Cerebellar nuclear complex (tissue), 1 donor: Measurements from ENCODE around the gene SLC23A2.
"Not testable (repeated sequence)": the region's sequence is repeated elsewhere in the genome, so short reads cannot be mapped to it uniquely, and the experiment has no call there.

Experiments used
- DNase-seq, 2 experiments: peaks; one replicate each; lab custom pipeline; 2025; lab: John Stamatoyannopoulos, UW

SLC23A2 gene

DNA sequence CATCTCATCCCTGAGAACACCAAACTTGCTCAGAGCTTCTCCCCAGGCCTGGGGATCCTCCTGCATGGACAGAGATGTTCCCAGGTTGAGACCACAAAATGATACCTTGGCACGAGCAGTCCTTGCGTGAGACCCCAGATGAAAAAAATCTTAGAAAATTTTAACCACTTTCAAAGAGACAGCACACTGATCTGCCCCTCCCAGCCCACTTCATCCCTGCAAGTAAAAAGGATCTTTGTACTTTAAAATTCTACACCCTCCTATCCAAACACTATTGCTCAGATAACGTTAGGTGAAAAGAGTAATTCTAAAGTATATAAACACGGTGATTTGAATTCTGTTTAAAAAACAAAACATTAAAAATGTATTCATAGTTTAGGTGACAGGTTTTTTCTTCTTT, 98.5 kb downstream of the SLC23A2 start:
- no peak for DNase-seq

GRCh38 chr20:4901031-4901818, 100.1 kb downstream of the SLC23A2 start:
- DNase-seq, result no peak

- no peak for DNase-seq
Measured at GRCh38 chr20:4898282-4899244, 102.7 kb downstream of the SLC23A2 start.

DNA sequence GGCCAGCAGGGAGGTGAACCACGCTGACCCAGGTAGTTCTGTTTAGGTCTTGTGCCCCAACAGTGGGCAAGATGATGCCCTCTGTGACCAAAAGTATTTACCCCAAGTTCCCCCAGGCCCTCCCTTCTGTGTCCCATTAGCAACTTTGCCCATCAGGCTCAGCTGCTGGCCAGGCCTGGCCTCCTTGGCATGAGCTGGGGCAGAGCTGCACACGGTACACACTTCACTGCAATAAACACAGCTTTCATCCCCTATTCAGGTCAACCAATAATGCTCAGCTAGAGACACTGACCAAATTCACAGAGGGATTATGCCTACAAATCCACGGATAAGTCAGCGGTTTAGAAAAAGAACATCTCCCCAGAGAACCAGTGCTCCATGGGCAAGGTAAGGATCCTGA, 103.7 kb downstream of the SLC23A2 start:
- DNase-seq, result no peak

DNA sequence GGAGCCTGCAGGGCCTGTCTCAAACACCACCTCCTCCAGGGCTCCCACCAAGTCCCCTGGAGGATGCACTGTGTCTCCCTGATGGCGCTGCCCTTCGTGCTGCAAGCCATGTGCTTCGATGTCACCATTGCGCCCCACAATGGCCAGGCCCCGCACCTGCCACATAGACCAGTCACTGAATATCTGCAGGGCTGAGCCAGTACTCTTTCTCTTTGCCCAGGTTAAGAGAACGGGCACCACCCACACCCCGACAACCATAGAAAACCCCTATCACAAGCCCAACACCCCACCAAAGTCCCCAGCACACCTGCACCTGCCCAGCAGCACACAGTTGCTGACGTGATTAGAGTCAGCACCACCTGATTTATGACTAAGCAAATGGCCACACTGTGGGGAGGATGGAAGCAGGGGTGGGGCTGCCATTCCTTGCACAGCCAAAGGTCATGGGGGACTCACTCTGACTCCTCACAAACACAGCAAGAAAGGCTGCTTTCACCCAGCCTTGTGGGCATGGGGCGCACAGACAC, 104.3 kb downstream of the SLC23A2 start:
- DNase-seq, result no peak

DNA sequence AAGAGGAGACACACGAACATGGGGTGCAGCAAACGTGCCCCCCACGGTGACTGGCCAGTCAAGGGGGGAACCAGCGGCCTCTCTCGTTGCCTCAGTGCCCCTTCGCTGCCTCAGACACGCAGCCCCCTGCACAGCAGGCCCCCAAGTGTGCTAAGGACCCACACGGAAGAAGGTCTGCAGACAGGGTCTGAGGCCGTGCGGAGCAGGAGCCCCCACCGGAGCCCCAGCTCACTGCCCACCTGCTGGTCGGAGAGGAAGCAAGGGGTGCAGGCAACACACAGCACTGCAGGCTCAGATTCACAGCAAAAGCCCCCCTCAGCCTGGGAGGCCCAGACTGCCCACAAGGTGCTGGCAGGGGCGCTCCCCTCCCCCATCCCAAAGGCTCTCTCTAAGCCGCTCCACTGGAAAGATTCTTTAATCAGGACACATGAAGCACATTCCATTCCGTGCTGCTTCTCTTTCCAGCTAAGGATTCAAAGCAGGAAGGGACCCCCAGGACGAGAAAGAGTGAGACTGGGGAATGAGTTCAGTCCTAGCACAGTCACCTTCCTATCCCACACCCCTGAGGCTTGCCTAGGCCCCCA, 105.1 kb downstream of the SLC23A2 start:
- DNase-seq, result no peak

GRCh38 chr20:4894981-4895381, 106.3 kb downstream of the SLC23A2 start:
- peak; percentile 51 to 77 for DNase-seq

DNA sequence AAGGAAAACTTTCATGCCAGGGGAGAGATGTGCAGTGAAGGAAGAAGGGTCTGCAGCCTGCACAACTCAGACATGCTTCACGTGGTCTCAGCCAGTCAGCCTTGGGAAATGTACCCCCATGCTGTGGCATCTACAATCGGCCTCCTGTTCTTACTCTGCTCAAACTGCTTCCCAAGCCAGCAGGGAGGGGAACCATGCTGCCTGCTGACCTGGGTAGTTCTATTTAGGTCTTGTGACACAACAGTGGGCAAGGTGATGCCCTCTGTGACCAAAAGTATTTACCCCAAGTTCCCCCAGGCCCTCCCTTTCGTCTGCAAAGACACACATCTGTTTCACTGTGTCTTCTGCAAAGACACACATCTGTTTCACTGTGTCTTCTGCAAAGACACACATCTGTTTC, 106.9 kb downstream of the SLC23A2 start:
- no peak for DNase-seq

- no peak for DNase-seq
Measured at GRCh38 chr20:4893709-4894108, 107.6 kb downstream of the SLC23A2 start.

- no peak for DNase-seq
Measured at GRCh38 chr20:4891997-4892396, 109.3 kb downstream of the SLC23A2 start.

- no peak for DNase-seq
Measured at GRCh38 chr20:4891190-4891763, 110.0 kb downstream of the SLC23A2 start.

GRCh38 chr20:4889446-4889845, 111.9 kb downstream of the SLC23A2 start:
- no peak for DNase-seq

- no peak for DNase-seq
Measured at GRCh38 chr20:4887586-4887985, 113.7 kb downstream of the SLC23A2 start.

DNA sequence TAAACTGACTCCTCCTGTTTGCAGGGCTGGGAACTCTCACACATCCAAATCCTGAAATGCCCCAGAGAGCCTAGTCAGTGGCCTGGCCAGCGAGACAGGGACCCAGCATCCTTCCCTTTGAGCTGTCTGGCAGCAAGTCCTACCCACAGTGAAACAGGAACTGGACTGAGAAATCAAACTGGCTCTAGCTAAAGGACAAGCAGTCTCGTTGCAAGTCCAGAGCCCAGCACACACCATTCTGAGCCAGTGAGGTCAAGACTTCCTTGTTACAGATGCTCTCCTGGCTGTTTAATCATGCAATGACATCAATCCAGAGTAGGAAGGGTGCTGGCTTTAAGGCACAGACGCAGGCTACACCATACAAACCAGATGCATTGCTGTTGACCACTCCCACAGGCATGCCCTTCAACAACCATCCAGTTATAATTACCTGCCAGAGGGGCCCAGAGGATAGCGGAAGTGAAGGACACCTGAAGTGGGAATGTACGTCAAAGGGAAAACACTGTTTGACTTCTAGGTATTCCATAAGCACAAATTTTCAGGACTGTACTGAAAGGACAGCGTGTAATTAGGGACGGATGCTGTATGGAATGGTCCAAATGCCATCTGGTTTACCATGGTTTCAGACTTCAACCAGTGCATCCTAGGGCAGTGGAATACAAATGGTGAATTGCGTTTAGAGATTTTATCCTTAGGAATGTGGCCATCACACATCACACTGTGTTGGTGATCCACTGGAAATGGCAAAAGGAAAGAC, 114.4 kb downstream of the SLC23A2 start:
- no peak for DNase-seq

GRCh38 chr20:4885877-4886276, 115.4 kb downstream of the SLC23A2 start:
- DNase-seq, result no peak

GRCh38 chr20:4883546-4883945, 117.8 kb downstream of the SLC23A2 start:
- DNase-seq, result no peak

- DNase-seq, result no peak
Measured at GRCh38 chr20:4883051-4883450, 118.3 kb downstream of the SLC23A2 start.

GRCh38 chr20:4881006-4881730, 120.1 kb downstream of the SLC23A2 start:
- no peak for DNase-seq

DNA sequence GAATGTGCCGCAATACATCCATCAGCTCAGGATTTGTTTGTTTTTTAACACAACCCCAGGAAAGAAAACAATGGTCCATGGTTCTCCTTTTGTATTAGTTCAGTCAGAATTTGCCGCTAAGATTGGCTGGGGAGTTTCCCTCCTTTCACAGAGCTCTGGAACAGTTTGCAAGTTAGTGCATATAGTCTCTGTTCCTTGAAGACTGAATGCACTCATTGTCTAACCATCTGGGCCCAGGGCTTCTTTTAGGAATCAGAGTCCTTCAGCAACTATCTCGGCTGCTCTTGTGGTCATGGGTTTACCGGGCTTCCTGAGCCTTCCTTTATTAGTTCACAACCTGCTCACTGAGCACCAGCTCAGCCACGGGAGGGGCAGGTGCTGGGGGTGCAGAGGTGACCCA, 121.3 kb downstream of the SLC23A2 start:
- no peak for DNase-seq

DNA sequence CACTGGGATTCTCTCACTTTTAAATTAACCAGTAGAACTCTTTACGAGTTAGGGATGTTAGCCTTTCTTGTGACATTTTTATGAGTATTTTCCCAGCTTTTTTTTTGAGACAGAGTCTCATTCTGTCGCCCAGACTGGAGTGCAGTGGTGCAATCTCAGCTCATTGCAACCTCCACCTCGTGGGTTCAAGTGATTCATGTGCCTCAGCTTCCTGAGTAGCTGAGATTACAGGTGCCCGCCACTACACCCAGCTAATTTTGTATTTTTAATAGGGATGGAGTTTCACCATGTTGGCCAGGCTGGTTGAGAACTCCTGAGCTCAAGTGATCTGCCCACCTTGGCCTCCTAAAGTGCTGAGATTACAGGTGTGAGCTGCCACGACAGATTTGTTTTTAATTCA, 123.2 kb downstream of the SLC23A2 start:
- DNase-seq, result not testable (repeated sequence)

DNA sequence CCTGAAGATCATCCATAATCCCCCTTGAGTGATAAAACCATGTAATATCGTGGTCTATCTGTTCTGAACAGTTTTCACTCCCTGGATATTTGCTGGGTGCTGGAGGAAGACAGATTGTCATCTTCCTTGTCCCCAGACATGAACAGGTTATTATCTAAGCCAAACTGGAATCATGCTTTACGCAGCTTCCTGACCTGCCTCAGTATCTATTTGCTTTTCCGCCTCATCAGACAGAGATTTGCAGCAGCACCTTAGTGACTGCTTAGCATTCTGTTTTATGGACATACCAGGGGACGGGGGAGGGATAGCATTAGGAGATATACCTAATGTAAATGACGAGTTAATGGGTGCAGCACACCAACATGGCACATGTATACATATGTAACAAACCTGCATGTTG, 124.6 kb downstream of the SLC23A2 start:
- no peak for DNase-seq
